ENCODE results near the gene MYH10. TPM values are rescaled to one million over a fixed set of nuclear protein-coding genes. Genes with fewer than 3 reads are reported as not detected.

Gene MYH10
- polyA plus RNA-seq, 1 donor from 2014 or later, result 61.1 TPM

DNA sequence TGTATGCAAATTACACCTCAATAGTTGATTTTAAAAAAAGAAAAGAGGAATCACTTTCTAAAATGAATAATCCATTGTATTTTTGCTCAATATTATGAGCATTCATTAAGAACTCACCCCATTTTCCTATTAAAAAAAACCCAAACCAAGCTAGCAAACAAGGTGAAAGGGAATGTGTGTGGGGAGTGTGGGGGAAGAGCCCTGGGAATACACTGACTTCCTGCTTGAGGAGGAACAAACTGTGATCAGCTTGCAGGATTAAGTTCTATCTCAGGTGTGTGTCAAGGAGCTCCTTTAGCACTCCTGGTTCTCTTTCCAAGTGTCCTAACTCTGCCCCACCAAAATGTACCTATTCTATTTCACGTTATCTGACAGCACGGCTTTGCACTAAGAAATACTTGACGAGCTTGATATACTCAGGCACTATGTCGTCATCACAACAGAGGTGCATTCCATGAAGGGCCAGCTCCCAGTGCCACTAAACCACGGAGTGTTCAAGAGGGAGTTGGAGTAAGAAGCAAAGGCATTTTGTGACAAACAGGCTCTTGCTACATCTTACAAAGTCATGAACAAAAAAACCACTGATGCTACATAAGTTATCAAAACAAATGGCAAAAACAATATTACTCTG, 73.2 kb downstream of the MYH10 start:
- TF ChIP-seq POLR2AphosphoS5 (IDR thresholded peaks at IDR 0.05), result no peak
- no peak for TF ChIP-seq RAD21 (conservative IDR thresholded peaks at IDR 0.05)
- TF ChIP-seq EZH2 (IDR thresholded peaks at IDR 0.05; ENCODE audit: borderline replicate concordance, insufficient read depth, low read length, poor library complexity, severe bottlenecking), result no peak
- no peak for TF ChIP-seq TAF1 (IDR thresholded peaks at IDR 0.05; ENCODE audit: low read depth)
- no peak for TF ChIP-seq SMC3 (conservative IDR thresholded peaks at IDR 0.05; ENCODE audit: poor library complexity)
- no peak for TF ChIP-seq MXI1 (conservative IDR thresholded peaks at IDR 0.05; ENCODE audit: poor library complexity, severe bottlenecking)
- no peak for TF ChIP-seq CTCF (IDR thresholded peaks at IDR 0.05; ENCODE audit: poor library complexity, severe bottlenecking)
- TF ChIP-seq EP300 (conservative IDR thresholded peaks at IDR 0.05; ENCODE audit: poor library complexity, severe bottlenecking), result no peak
- TF ChIP-seq, protein P1, sequence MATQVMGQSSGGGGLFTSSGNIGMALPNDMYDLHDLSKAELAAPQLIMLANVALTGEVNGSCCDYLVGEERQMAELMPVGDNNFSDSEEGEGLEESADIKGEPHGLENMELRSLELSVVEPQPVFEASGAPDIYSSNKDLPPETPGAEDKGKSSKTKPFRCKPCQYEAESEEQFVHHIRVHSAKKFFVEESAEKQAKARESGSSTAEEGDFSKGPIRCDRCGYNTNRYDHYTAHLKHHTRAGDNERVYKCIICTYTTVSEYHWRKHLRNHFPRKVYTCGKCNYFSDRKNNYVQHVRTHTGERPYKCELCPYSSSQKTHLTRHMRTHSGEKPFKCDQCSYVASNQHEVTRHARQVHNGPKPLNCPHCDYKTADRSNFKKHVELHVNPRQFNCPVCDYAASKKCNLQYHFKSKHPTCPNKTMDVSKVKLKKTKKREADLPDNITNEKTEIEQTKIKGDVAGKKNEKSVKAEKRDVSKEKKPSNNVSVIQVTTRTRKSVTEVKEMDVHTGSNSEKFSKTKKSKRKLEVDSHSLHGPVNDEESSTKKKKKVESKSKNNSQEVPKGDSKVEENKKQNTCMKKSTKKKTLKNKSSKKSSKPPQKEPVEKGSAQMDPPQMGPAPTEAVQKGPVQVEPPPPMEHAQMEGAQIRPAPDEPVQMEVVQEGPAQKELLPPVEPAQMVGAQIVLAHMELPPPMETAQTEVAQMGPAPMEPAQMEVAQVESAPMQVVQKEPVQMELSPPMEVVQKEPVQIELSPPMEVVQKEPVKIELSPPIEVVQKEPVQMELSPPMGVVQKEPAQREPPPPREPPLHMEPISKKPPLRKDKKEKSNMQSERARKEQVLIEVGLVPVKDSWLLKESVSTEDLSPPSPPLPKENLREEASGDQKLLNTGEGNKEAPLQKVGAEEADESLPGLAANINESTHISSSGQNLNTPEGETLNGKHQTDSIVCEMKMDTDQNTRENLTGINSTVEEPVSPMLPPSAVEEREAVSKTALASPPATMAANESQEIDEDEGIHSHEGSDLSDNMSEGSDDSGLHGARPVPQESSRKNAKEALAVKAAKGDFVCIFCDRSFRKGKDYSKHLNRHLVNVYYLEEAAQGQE (IDR thresholded peaks at IDR 0.05; ENCODE audit: borderline replicate concordance), result no peak
- no peaks in the 10 kb centered on the region for H3F3A ChIP-seq (ENCODE audit: insufficient read depth, low read length, poor library complexity, severe bottlenecking)

GRCh38 chr17:8556074-8556473, 74.5 kb downstream of the MYH10 start:
- no peaks in the 10 kb centered on the region for H3K27me3 ChIP-seq (ENCODE audit: insufficient read depth, low read depth, low read length)
- H4K20me1 ChIP-seq (ENCODE audit: insufficient read depth), result no peaks in the 10 kb centered on the region
- H2AFZ ChIP-seq (ENCODE audit: low read depth, low read length), result no peak overlapping the region
- H3K36me3 ChIP-seq (ENCODE audit: insufficient read depth, low read length), result peaks cover 16% of the 10 kb centered on the region
- no peaks in the 10 kb centered on the region for H3K9me2 ChIP-seq (ENCODE audit: insufficient read depth, low read length)
- H3F3A ChIP-seq (ENCODE audit: insufficient read depth, low read length, poor library complexity, severe bottlenecking), result no peaks in the 10 kb centered on the region
- H3K27ac ChIP-seq (ENCODE audit: low read length), result no peak overlapping the region
- H3K79me2 ChIP-seq (replicated peaks; ENCODE audit: insufficient read depth, low read length), result no peaks in the 10 kb centered on the region
- H3K9me3 ChIP-seq (ENCODE audit: low read length), result no peaks in the 10 kb centered on the region
- H3K4me2 ChIP-seq (ENCODE audit: low read length), result no peak overlapping the region
- no peak overlapping the region for H3K4me3 ChIP-seq (ENCODE audit: low read length)
- H3K9ac ChIP-seq (ENCODE audit: low read length), result no peak overlapping the region
- TF ChIP-seq SMC3 (conservative IDR thresholded peaks at IDR 0.05; ENCODE audit: poor library complexity), result no peak

More for the DNA sequence above, 73.2 kb downstream of the MYH10 start:
- Histone ChIP-seq H3K9me2 (ENCODE audit: insufficient read depth, low read length) (no peaks in the 10 kb centered on the region), H3K27ac (ENCODE audit: low read length) (no peak overlapping the region), H3K4me2 (ENCODE audit: low read length) (no peak overlapping the region), H3K79me2 (replicated peaks; ENCODE audit: insufficient read depth, low read length) (no peaks in the 10 kb centered on the region), H3K4me3 (ENCODE audit: low read length) (no peak overlapping the region), H4K20me1 (ENCODE audit: insufficient read depth) (no peaks in the 10 kb centered on the region), H3K27me3 (ENCODE audit: insufficient read depth, low read depth, low read length) (no peaks in the 10 kb centered on the region), H3K36me3 (ENCODE audit: insufficient read depth, low read length) (peaks cover 14% of the 10 kb centered on the region), H2AFZ (ENCODE audit: low read depth, low read length) (no peak overlapping the region), H3K9me3 (ENCODE audit: low read length) (no peaks in the 10 kb centered on the region), H3K9ac (ENCODE audit: low read length) (no peak overlapping the region)

All from neural cell (in vitro differentiated cells).